Glutamatergic neuron (in vitro differentiated cells): Measurements from ENCODE around the gene GATAD2A. TPM values are rescaled to one million over a fixed set of nuclear protein-coding genes. Genes with fewer than 3 reads are reported as not detected.

ENCODE experiments used
- DNase-seq: peaks from one replicate; pipeline ENCODE4 v3.0.0; 2022
- H3K27ac Mint-ChIP-seq: one replicate; pipeline ENCODE4 v1.8.0; 2020; ENCODE audit warnings: mild to moderate bottlenecking, mixed read lengths, inconsistent platforms; ENCODE audit not compliant: unreplicated experiment
- H3K27me3 Mint-ChIP-seq: one replicate; pipeline ENCODE4 v1.8.0; 2020; ENCODE audit warnings: mild to moderate bottlenecking, moderate library complexity, mixed read lengths, inconsistent platforms; ENCODE audit not compliant: unreplicated experiment
- H3K36me3 Mint-ChIP-seq: one replicate; pipeline ENCODE4 v1.8.0; 2020; ENCODE audit warnings: mild to moderate bottlenecking, mixed read lengths, inconsistent platforms; ENCODE audit not compliant: unreplicated experiment
- H3K4me1 Mint-ChIP-seq: one replicate; pipeline ENCODE4 v1.8.0; 2020; ENCODE audit warnings: mild to moderate bottlenecking, low read depth, mixed read lengths, inconsistent platforms; ENCODE audit not compliant: unreplicated experiment
- H3K4me3 Mint-ChIP-seq: one replicate; pipeline ENCODE4 v1.8.0; 2020; ENCODE audit warnings: mild to moderate bottlenecking, mixed read lengths, inconsistent platforms; ENCODE audit not compliant: unreplicated experiment
- H3K9me3 Mint-ChIP-seq: one replicate; pipeline ENCODE4 v1.8.0; 2020; ENCODE audit warnings: mild to moderate bottlenecking, moderate library complexity, mixed read lengths, inconsistent platforms; ENCODE audit not compliant: unreplicated experiment
- total RNA-seq: library from RNA; stranded (reverse); fragmentation: NEBNext Ultra II Directional; extraction: Animal tissue kit (Norgen Biotek cat#: 25700); gene quantifications from one replicate; pipeline ENCODE4 v1.2.1, GENCODE V29; 2021; ENCODE audit not compliant: unreplicated experiment
- TF ChIP-seq, protein P1 (sequence below): fragments of 200-600 bp; sonication (generic); IDR thresholded peaks from one replicate; pipeline ENCODE4 v1.5.0; 2021; ENCODE audit not compliant: partially characterized antibody, unreplicated experiment

Gene GATAD2A
- total RNA-seq, 1 donor from 2014 or later = 203 TPM

DNA sequence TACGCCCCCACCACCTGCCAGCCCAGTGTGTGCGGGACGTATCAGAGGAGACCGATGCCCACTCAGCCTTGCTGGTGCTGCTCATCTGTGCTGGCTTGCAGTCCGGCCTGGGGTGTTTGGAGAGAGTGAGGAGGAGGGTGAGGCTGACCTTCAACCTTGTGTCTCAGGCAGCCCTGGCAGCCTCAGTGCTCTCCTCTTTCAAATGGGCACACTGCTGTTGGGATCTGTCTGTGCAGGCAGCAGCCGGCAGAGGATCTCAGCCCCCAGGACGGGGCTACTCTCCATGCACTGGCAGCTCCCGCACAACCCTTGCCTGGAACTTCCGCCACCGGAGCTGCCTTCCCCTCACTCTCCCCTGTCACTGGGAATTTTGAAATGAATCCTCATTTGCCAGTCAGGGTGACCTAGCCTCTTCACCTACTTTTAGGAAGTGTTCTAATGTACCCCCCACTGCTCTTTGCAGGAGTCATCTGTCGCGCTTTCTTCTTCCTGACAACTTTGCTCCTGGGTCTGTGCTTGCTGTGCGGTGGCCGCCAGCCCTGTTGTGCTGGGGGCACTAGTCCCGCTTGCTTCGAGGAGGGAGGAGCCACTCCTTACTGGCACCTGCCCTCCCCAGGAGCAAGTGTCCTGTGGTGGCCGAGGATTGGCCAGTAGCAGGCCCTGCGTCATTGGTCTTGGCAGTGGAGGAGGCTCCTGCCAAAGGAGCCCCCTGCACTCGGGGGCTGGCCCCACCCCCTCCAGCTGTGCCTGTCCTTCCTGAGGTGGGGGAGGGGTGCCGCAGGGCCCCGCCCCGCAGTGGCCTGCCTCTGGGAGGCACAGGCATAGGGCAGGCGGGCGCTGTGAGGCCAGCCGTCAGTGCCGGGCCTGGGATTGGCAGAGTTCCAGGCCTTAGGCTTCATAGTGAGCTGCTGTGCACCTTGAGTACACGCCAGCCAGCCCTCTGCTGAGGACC, 56.5 kb downstream of the GATAD2A start:
- DNase-seq = peak; percentile 72
- Mint-ChIP-seq H3K4me1 (peaks cover 57% of the 10 kb centered on the region), H3K27me3 (peaks cover 12% of the 10 kb centered on the region), H3K36me3 (peaks cover 16% of the 10 kb centered on the region), H3K4me3 (peak overlapping the region; percentile 74), H3K9me3 (peaks cover 21% of the 10 kb centered on the region), H3K27ac (peak overlapping the region; percentile 69)
- TF ChIP-seq, protein P1, sequence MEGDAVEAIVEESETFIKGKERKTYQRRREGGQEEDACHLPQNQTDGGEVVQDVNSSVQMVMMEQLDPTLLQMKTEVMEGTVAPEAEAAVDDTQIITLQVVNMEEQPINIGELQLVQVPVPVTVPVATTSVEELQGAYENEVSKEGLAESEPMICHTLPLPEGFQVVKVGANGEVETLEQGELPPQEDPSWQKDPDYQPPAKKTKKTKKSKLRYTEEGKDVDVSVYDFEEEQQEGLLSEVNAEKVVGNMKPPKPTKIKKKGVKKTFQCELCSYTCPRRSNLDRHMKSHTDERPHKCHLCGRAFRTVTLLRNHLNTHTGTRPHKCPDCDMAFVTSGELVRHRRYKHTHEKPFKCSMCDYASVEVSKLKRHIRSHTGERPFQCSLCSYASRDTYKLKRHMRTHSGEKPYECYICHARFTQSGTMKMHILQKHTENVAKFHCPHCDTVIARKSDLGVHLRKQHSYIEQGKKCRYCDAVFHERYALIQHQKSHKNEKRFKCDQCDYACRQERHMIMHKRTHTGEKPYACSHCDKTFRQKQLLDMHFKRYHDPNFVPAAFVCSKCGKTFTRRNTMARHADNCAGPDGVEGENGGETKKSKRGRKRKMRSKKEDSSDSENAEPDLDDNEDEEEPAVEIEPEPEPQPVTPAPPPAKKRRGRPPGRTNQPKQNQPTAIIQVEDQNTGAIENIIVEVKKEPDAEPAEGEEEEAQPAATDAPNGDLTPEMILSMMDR = no peak

DNA sequence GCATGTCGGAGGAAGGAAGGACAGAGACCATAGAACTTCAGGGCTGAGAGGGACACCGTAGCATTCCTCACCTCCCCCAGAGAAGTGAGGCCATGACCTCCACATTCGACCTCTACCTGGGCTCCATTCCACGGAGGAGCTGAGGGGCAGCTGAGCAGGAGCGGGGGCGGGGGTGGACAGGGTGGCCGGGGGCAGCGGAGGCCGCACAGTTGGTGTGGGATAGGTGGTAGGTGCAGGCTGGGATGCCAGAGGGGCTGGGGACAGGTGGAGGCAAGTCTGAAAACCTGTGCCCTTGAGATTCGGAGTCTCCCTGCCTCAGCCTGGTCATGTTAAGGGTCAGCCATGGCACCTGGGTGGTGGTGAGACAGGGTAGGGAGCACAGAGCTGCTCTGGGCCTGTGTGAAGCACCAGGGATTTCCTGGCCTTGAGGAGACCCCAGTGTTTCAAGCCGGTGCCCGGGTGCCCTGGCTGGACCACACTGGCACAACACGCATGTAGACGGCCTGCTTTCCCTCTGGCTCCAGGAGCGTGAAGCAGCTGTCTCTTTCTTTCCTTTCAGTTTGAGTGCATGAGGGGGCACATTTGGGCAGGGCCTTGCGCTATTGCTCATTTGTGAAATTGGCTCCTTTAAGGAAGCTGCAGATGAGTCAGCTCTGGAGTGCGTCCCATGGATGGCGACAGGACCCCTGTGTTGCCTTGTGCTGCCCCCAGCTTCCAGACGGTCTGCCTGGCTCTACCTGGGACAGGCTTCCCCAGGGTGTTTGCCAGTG, 58.1 kb downstream of the GATAD2A start:
- Mint-ChIP-seq H3K9me3 (peaks cover 35% of the 10 kb centered on the region), H3K4me1 (peaks cover 47% of the 10 kb centered on the region), H3K4me3 (peak overlapping the region; percentile 3), H3K27me3 (peaks cover 15% of the 10 kb centered on the region), H3K27ac (peak overlapping the region; percentile 54), H3K36me3 (peaks cover 31% of the 10 kb centered on the region)
- no peak for DNase-seq
- TF ChIP-seq, protein P1 = no peak

DNA sequence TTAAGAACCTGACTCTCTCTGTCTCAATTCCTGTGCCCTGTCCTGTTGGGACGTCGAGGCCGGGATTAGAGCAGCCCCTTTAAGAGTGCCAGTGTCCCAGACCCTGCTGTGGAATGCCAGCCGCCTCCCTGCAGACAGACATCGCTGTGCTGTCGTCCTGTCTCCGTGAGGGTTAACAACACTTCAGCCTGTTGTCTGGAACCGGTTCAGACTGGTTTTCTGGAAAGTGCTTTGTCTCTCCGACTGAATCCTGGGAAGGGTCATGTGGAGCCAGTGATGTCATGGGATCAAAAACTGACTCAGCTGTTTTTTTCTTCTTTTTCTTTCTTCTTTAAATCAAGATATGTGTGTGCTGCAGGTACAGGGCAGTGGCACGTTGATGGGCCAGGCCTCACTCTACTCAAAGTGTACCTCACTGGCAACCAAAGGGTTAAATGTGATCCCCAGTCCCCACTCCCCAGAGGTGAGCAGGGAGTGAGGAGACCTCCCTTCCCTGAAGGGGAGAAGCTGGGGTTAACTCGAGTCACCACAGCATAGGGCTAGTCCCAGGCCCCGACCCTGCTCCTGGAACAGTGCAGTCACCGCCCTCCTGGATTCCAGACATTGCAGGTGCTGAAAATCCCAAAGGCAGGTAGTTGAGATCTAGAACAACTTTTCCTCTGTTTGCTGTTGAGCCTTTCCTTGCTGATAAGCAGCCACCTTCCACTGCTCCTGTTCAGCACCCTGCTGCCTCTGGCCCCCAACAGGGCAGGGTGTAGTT, 59.0 kb downstream of the GATAD2A start:
- peaks cover 17% of the 10 kb centered on the region for H3K27me3 Mint-ChIP-seq
- TF ChIP-seq, protein P1 = no peak
- peaks cover 39% of the 10 kb centered on the region for H3K9me3 Mint-ChIP-seq
- H3K4me1 Mint-ChIP-seq = peaks cover 43% of the 10 kb centered on the region
- H3K27ac Mint-ChIP-seq = peak overlapping the region; percentile 90
- no peak for DNase-seq
- peak overlapping the region; percentile 34 for H3K4me3 Mint-ChIP-seq
- H3K36me3 Mint-ChIP-seq = peaks cover 34% of the 10 kb centered on the region

DNA sequence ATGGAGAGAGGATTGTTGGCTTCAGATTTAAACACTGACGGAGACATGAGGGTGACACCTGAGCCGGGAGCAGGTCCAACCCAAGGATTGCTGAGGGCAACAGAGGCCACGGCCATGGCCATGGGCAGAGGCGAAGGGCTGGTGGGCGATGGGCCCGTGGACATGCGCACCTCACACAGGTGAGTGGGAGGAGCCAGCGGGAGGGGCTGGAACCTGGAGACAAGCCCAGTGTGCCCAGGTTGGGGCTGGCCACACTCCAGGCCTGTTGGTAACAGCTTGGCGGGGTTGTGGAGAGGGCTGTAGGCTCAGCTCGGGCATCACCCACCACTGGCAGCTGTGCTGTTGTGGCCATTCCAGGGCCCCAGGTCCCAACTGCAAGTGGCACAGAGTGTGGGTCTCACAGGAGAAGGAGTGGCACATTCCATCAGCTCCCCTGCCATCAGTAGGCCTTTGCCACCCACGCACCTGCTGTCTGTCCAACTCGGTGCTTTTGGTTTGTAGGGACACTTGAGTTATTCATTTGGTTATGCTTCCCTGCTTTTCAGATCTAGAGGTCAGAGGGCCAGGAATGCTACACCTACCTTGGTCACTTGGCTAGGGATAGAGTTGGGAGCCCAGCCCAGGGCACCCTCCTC, 60.1 kb downstream of the GATAD2A start:
- Mint-ChIP-seq H3K4me1 (peaks cover 34% of the 10 kb centered on the region), H3K4me3 (no peak overlapping the region), H3K27me3 (peaks cover 18% of the 10 kb centered on the region), H3K36me3 (peaks cover 34% of the 10 kb centered on the region), H3K27ac (peak overlapping the region; percentile 2), H3K9me3 (peaks cover 39% of the 10 kb centered on the region)
- DNase-seq = no peak
- TF ChIP-seq, protein P1 = no peak
